Measurements from ENCODE around the gene ADSL.

DNA sequence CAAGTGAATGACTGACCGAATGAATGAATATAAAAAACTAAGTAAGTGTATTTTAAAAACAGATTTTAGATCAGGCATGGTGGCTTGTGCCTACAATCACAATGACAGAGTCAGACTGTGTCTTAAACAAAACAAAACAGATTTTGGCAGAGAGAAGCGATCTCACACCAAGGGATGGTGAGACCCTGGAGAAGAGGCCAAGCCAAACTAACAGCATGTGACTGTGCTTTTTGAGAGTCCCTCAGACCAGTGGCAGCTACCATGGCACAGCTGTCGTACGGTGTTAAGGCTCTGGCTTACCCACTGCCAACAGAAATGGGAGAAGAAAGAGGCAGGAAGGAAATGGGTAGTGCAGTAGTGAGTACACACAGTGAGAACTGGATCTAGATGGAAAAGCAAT, 84.7 kb downstream of the ADSL start:
- no peak for TF ChIP-seq POLR2A (IDR thresholded peaks at IDR 0.05)
- TF ChIP-seq, protein P1, sequence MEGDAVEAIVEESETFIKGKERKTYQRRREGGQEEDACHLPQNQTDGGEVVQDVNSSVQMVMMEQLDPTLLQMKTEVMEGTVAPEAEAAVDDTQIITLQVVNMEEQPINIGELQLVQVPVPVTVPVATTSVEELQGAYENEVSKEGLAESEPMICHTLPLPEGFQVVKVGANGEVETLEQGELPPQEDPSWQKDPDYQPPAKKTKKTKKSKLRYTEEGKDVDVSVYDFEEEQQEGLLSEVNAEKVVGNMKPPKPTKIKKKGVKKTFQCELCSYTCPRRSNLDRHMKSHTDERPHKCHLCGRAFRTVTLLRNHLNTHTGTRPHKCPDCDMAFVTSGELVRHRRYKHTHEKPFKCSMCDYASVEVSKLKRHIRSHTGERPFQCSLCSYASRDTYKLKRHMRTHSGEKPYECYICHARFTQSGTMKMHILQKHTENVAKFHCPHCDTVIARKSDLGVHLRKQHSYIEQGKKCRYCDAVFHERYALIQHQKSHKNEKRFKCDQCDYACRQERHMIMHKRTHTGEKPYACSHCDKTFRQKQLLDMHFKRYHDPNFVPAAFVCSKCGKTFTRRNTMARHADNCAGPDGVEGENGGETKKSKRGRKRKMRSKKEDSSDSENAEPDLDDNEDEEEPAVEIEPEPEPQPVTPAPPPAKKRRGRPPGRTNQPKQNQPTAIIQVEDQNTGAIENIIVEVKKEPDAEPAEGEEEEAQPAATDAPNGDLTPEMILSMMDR (IDR thresholded peaks at IDR 0.05) = no peak
